GM10847 (cell line): ENCODE measurements around the gene CYP27B1.

Experiments used
- POLR2A ChIP-seq: IDR thresholded peaks from 2 replicates; pipeline ENCODE4 v1.6.1; 2011; ENCODE audit not compliant: insufficient read length; ENCODE audit errors: extremely low read depth

Gene CYP27B1

DNA sequence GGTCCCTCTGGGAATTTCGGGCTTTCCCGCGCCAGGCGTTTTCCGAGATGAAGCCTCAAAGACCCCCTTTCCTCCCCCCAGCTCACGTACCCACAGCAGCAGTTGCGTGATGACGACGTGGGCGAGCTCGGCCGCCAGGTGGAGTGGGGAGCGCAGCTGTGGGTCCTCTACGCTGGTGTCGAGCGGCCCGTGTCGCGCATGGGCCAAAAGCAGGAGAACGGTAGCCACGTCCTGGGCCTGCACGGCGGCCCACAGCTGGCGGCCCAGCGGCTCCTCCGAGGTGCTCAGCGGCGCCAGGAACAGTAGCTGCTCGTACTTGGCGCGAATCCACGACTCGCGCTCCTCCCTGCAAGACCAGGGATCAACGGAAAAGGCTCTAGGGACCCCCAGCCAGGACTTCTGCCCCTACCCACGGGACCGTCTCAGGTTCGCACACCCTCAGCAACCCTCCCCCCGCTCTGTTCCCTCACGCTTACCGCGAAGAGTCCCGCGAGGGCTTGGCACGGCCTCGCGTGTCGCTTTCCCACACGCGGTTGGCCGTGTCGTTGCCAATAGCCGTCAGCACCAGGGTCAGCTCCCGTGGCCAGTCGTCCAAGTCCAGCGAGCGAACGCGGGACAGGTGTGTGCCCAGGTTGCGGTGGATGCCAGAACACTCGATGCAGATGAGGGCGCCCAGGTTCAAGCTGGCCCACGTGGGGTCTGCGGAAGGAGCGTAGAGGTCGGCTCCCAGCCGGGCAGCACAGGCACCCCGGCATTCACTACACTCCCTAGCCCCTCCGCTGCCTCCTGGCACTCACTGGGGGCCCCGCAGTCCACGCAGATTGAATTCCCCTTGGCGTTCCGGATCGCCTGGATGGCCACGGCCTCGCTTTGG lies 39.8 kb downstream of the CYP27B1 start:
- TF ChIP-seq POLR2A: no peak

GRCh38 chr12:57726151-57726883 lies 40.6 kb downstream of the CYP27B1 start:
- TF ChIP-seq POLR2A: no peak

DNA sequence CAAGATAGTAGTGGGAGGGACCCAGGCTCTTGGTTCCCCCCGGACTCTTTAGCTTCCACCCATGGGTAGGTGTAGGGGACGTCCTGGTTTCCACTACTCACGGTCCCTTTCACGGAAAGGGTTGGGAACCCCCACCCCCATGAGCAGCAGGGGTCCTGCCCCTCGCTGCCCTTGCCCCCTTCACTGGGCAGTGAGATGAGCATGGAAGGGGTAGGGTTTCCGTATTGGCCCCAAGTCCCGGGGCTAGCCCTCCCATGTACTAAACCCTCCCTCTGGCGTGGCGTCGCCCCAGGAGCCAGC lies 41.1 kb downstream of the CYP27B1 start:
- TF ChIP-seq POLR2A: no peak

GRCh38 chr12:57724936-57725740 lies 41.7 kb downstream of the CYP27B1 start:
- no peak for TF ChIP-seq POLR2A

DNA sequence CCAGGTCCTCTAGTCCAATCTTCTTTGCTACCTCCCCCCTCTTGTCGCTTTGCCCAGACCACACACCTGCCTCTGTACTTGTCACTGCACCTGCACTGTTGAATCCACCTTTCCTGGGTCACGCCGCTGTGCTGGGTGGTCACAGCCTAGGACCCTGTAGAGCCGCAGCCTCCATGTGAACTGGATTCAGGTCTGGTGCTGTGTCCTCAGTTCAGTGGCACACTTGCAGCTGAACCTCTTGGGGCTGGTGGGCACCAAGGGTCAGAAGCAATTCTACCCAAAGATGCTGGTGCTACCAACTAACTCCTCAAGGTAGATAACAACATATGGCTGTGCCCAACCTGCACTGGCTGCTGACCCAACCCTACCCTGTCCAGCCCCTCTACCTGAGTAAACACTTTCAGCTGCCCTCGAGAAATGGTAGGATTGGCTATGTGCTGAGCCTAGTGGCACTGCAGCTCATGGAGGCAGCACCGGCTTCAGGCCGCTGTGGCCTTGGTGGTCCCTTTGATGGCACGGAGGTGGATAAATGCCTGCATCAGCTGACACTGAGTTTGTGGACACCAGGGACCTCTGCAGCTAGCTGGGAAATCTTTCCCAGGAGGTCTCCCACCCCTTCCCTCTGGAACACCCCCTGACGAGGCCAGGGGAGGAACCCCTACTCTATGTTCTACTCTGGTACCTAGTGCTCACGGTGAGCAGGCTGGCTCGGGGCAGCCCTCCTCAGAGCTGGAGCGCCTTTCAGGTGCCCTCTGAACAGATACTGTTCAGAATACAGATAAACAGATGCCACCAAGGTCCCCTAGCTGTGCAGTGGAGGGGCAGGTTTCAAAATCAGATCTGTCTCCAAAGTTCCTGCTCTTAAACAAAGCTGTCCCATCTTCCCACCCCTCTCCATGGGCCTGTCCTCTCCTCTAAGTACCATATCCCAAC lies 42.6 kb downstream of the CYP27B1 start:
- TF ChIP-seq POLR2A: no peak

DNA sequence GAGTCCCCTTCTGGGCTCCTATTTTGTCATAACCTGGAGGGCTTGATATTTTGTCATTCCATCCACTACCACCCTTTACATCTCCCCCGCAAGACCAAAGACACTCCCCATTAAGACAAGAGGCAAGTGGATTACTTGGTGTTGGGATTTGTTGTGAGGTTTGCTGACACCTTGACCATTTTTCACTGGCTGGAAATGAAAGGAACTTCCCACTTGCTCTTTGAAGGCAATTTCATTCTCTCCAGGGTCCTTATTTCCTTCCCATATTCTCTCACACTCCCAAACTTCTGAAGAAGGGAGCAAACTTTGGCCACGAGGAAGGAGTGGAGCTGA lies 43.3 kb downstream of the CYP27B1 start:
- TF ChIP-seq POLR2A: no peak

DNA sequence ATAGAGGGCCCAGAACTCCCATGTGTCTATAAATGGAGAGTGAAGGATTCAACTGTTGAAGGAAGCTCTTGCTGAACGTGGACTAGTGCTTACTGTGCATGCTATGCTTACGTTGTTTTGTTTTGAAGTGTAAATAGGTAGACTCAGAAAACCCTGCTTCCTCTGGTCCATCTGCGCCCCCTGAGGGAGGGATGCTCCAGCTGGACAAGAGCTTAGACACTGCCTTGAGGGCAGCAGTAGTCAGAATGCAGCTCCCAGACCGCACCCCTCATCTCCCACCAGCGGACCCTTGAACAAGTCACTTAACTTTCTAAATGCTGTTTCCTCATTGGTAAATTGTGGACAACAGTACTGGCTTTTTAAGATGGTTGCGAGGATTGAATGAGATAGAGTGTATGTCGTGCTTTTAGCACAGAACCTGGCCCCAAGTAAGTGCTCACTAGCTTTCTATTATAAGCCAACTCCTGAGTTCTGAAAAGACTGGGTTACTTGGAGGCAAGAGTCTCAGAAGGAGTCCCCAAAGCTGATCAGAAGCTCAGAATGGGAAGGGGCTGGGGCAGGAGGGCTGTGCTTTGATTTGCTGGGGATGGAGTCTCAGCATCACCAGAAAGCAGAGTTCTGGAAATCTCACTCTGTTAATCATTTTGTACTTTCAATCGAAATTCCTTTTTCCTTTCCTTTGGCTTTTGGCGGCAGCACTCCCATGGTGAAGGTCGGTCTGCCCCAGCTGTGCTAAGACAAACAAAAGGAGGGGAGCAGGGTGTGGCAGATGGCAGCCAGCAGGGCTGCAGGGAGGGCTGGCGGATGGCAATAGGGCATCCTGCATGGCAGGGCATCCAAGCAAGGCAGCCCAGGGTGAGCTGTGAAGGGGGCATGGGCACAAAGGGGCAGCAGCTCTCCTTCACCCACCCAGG lies 43.9 kb downstream of the CYP27B1 start:
- no peak for TF ChIP-seq POLR2A

DNA sequence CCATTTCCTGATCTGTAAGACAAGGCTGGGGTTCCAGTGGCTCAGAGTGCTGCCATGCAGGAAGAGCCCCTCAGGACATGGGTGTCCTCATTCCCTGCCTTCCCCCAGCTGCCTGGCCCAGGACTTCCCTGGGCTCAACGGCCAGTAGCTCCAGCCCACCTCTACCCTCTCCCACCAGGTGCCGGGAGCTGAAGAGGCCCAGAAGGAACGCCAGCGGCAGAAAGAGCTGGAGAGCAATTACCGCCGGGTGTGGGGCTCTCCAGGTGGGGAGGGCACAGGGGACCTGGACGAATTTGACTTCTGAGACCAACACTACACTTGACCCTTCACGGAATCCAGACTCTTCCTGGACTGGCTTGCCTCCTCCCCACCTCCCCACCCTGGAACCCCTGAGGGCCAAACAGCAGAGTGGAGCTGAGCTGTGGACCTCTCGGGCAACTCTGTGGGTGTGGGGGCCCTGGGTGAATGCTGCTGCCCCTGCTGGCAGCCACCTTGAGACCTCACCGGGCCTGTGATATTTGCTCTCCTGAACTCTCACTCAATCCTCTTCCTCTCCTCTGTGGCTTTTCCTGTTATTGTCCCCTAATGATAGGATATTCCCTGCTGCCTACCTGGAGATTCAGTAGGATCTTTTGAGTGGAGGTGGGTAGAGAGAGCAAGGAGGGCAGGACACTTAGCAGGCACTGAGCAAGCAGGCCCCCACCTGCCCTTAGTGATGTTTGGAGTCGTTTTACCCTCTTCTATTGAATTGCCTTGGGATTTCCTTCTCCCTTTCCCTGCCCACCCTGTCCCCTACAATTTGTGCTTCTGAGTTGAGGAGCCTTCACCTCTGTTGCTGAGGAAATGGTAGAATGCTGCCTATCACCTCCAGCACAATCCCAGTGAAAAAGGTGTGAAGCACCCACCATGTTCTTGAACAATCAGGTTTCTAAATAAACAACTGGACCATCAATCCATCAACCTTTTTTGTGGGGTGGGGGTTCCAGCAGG lies 46.0 kb downstream of the CYP27B1 start:
- no peak for TF ChIP-seq POLR2A

DNA sequence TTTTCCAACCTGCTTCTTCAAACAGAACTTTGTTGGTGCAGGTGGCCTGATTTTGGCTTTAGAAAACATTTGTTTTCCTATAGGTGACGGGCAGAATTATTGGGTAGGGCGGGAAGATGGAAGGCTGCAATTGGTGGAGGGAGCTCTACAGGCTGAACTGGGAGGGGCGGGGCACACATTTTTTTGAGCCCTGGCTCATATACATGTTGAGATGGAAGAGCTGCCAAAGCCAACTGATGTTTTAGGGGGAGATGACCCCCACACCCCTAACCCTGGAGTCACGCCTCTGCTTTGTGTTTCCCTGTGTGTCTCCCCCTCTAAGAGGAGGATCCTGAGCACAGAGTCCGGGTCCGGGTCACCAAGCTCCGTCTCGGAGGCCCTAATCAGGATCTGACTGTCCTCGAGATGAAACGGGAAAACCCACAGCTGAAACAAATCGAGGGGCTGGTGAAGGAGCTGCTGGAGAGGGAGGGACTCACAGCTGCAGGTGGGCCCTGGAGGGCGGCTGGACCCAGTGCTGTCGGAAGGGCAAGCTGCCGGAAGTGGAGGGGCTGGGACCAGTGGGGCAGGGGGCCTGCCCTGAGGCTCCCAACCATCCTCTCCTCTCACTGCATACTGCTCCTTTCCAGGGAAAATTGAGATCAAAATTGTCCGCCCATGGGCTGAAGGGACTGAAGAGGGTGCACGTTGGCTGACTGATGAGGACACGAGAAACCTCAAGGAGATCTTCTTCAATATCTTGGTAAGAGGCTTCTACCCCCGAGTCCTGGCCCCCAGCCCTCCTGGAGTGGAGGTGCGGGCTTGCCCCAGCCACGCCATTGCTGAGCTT lies 46.9 kb downstream of the CYP27B1 start:
- TF ChIP-seq POLR2A: no peak

GRCh38 chr12:57718641-57719528 lies 48.0 kb downstream of the CYP27B1 start:
- no peak for TF ChIP-seq POLR2A
